ENCODE results near the gene TEX2.

The TEX2 gene

GRCh38 chr17:64232466-64233262 is 30.4 kb downstream of the TEX2 start:
- DNase-seq (ENCODE audit: low spot score): no peak
- Histone ChIP-seq H3K27ac (replicated peaks; ENCODE audit: low read length) (no peak overlapping the region), H2BK120ac (ENCODE audit: low read depth, low read length) (no peak overlapping the region), H2BK5ac (ENCODE audit: low read length) (no peak overlapping the region), H2AFZ (ENCODE audit: low read length) (no peak overlapping the region), H2AK5ac (ENCODE audit: low read depth, low read length) (no peak overlapping the region), H4K91ac (ENCODE audit: low read depth, low read length, poor library complexity) (no peak overlapping the region), H3K79me1 (ENCODE audit: low read depth, low read length) (no peaks in the 10 kb centered on the region), H3K4ac (ENCODE audit: low read length) (no peak overlapping the region), H3K36me3 (replicated peaks in 1 of 2; ENCODE audit: control insufficient read depth in 2 of 2, insufficient read depth in 2 of 2, low read length in 2 of 2) (no peaks in the 10 kb centered on the region), H3K27me3 (ENCODE audit: control insufficient read depth in 3 of 3, insufficient read depth in 3 of 3, low read depth in 1 of 3, low read length in 3 of 3) (no peaks in the 10 kb centered on the region), H3K4me2 (ENCODE audit: insufficient read depth, low read length, poor library complexity, severe bottlenecking) (no peak overlapping the region), H2BK12ac (ENCODE audit: low read length) (no peak overlapping the region), H3K9me3 (replicated peaks in 1 of 2; ENCODE audit: control insufficient read depth in 2 of 2, insufficient read depth in 1 of 2, low read depth in 1 of 2, low read length in 2 of 2) (no peaks in the 10 kb centered on the region), H3K23ac (ENCODE audit: low read depth, low read length, poor library complexity) (no peak overlapping the region), H3K4me3 (ENCODE audit: low read length in 2 of 2) (no peak overlapping the region), H2BK15ac (ENCODE audit: low read length) (no peak overlapping the region), H4K8ac (ENCODE audit: low read depth, low read length) (no peak overlapping the region), H3K4me1 (ENCODE audit: control insufficient read depth in 2 of 2, insufficient read depth in 1 of 2, low read depth in 1 of 2, low read length in 2 of 2) (peaks cover 4 to 5% of the 10 kb centered on the region in 2 donors), H3K14ac (ENCODE audit: low read length) (no peak overlapping the region), H3K9ac (ENCODE audit: low read depth, low read length, poor library complexity) (no peak overlapping the region), H3K18ac (ENCODE audit: low read length) (no peak overlapping the region)
- no CpG with 5 or more reads among the region's 2 CpGs for WGBS, 2 donors (ENCODE audit: extremely low coverage in 2 of 2, insufficient read length in 2 of 2, insufficient replicate concordance in 1 of 2)

- no CpG with 5 or more reads among the region's 6 CpGs for WGBS, 2 donors (ENCODE audit: extremely low coverage in 2 of 2, insufficient read length in 2 of 2, insufficient replicate concordance in 1 of 2)
- Histone ChIP-seq H2BK5ac (ENCODE audit: low read length) (no peak overlapping the region), H3K14ac (ENCODE audit: low read length) (no peak overlapping the region), H3K18ac (ENCODE audit: low read length) (no peak overlapping the region), H2BK12ac (ENCODE audit: low read length) (no peak overlapping the region), H3K4me1 (ENCODE audit: control insufficient read depth in 2 of 2, insufficient read depth in 1 of 2, low read depth in 1 of 2, low read length in 2 of 2) (no peaks in the 10 kb centered on the region), H3K4me3 (ENCODE audit: low read length in 2 of 2) (no peak overlapping the region), H3K36me3 (replicated peaks in 1 of 2; ENCODE audit: control insufficient read depth in 2 of 2, insufficient read depth in 2 of 2, low read length in 2 of 2) (no peaks in the 10 kb centered on the region), H2BK15ac (ENCODE audit: low read length) (no peak overlapping the region), H3K23ac (ENCODE audit: low read depth, low read length, poor library complexity) (no peak overlapping the region), H4K8ac (ENCODE audit: low read depth, low read length) (no peak overlapping the region), H3K9ac (ENCODE audit: low read depth, low read length, poor library complexity) (no peak overlapping the region), H3K9me3 (replicated peaks in 1 of 2; ENCODE audit: control insufficient read depth in 2 of 2, insufficient read depth in 1 of 2, low read depth in 1 of 2, low read length in 2 of 2) (no peaks in the 10 kb centered on the region), H3K79me1 (ENCODE audit: low read depth, low read length) (no peaks in the 10 kb centered on the region), H4K91ac (ENCODE audit: low read depth, low read length, poor library complexity) (no peak overlapping the region), H3K27me3 (ENCODE audit: control insufficient read depth in 3 of 3, insufficient read depth in 3 of 3, low read depth in 1 of 3, low read length in 3 of 3) (no peaks in the 10 kb centered on the region), H2AFZ (ENCODE audit: low read length) (no peak overlapping the region), H2AK5ac (ENCODE audit: low read depth, low read length) (no peak overlapping the region), H3K4me2 (ENCODE audit: insufficient read depth, low read length, poor library complexity, severe bottlenecking) (no peak overlapping the region), H2BK120ac (ENCODE audit: low read depth, low read length) (no peak overlapping the region), H3K27ac (replicated peaks; ENCODE audit: low read length) (no peak overlapping the region), H3K4ac (ENCODE audit: low read length) (no peak overlapping the region)
- no peak for DNase-seq (ENCODE audit: low spot score)
Measured at GRCh38 chr17:64231567-64232141, 31.4 kb downstream of the TEX2 start.

DNA sequence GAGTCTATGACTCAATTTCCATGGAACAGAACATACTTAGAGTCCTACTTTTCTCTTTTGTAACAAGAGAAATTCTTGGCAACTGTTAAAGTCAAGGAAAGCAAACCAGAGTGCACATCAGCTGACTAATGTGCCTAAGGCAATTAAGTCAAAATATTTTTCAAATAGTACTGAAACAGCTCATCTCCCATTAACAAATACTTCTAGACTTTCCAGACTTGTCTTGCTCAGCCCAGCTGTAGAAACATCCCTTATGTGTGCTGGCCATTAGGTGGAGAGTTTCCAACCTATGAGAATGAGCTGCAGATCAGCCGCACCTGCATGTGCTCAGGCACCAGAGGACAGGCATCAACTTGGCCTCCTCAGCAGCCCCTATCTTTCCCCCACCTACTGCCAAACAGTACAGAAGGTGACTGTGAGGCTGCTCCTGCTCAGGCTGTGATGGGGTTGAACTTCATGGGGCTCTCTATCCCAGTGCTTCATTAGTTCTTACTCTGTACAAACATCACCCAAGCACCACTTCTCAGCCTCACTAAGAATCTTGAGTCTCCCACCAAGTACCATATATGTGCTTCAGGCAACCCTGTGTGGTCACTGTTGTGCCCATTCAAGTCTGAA is 32.2 kb downstream of the TEX2 start:
- no peak overlapping the region for H3K27ac ChIP-seq (replicated peaks; ENCODE audit: low read length)
- H3K9me3 ChIP-seq (replicated peaks in 1 of 2; ENCODE audit: control insufficient read depth in 2 of 2, insufficient read depth in 1 of 2, low read depth in 1 of 2, low read length in 2 of 2): no peaks in the 10 kb centered on the region
- no peak overlapping the region for H3K4ac ChIP-seq (ENCODE audit: low read length)
- H3K9ac ChIP-seq (ENCODE audit: low read depth, low read length, poor library complexity): no peak overlapping the region
- DNase-seq (ENCODE audit: low spot score): no peak
- no CpG with 5 or more reads among the region's 1 CpG for WGBS, 2 donors (ENCODE audit: extremely low coverage in 2 of 2, insufficient read length in 2 of 2, insufficient replicate concordance in 1 of 2)
- no peaks in the 10 kb centered on the region for H3K27me3 ChIP-seq (ENCODE audit: control insufficient read depth in 3 of 3, insufficient read depth in 3 of 3, low read depth in 1 of 3, low read length in 3 of 3)
- no peak overlapping the region for H3K4me3 ChIP-seq (ENCODE audit: low read length in 2 of 2)
- no peak overlapping the region for H3K18ac ChIP-seq (ENCODE audit: low read length)
- no peak overlapping the region for H2BK120ac ChIP-seq (ENCODE audit: low read depth, low read length)
- no peak overlapping the region for H2BK15ac ChIP-seq (ENCODE audit: low read length)
- no peaks in the 10 kb centered on the region for H3K36me3 ChIP-seq (replicated peaks in 1 of 2; ENCODE audit: control insufficient read depth in 2 of 2, insufficient read depth in 2 of 2, low read length in 2 of 2)
- no peak overlapping the region for H4K8ac ChIP-seq (ENCODE audit: low read depth, low read length)
- H3K79me1 ChIP-seq (ENCODE audit: low read depth, low read length): no peaks in the 10 kb centered on the region
- no peaks in the 10 kb centered on the region for H3K4me1 ChIP-seq (ENCODE audit: control insufficient read depth in 2 of 2, insufficient read depth in 1 of 2, low read depth in 1 of 2, low read length in 2 of 2)
- H2BK5ac ChIP-seq (ENCODE audit: low read length): no peak overlapping the region
- H3K23ac ChIP-seq (ENCODE audit: low read depth, low read length, poor library complexity): no peak overlapping the region
- no peak overlapping the region for H3K14ac ChIP-seq (ENCODE audit: low read length)
- no peak overlapping the region for H3K4me2 ChIP-seq (ENCODE audit: insufficient read depth, low read length, poor library complexity, severe bottlenecking)
- no peak overlapping the region for H4K91ac ChIP-seq (ENCODE audit: low read depth, low read length, poor library complexity)
- H2AK5ac ChIP-seq (ENCODE audit: low read depth, low read length): no peak overlapping the region
- no peak overlapping the region for H2AFZ ChIP-seq (ENCODE audit: low read length)
- H2BK12ac ChIP-seq (ENCODE audit: low read length): no peak overlapping the region

Data from neuronal stem cell (in vitro differentiated cells).